ENCODE results near the gene NUP50. TPM values are rescaled to one million over a fixed set of nuclear protein-coding genes. Genes with fewer than 3 reads are reported as not detected.

The NUP50 gene
- total RNA-seq, 4 donors from 2014 or later, result 38.9 to 96.9 (median 72.0) TPM

- no peaks in the 10 kb centered on the region for H3K27me3 ChIP-seq
- peak overlapping the region in 1 of 4 donors; percentile 41 for H3K4me3 ChIP-seq
- TF ChIP-seq POLR2A (IDR thresholded peaks at IDR 0.05), result no peak
- no peak for TF ChIP-seq EP300 (IDR thresholded peaks at IDR 0.05)
- no peak for TF ChIP-seq CTCF (IDR thresholded peaks at IDR 0.05)
- H3K4me1 ChIP-seq, result peaks cover 0 to 67% (median 38%) of the 10 kb centered on the region in 4 donors
- no peak for DNase-seq (ENCODE audit: low spot score in 2 of 2)
- WGBS, 2 donors, result 77 to 78% methylated on average over 8 of the region's 8 CpGs
- peak overlapping the region in 2 of 4 donors; percentile 81 to 90 for H3K27ac ChIP-seq
- H3K9me3 ChIP-seq, result no peaks in the 10 kb centered on the region
- peaks cover 0 to 7% (median 0%) of the 10 kb centered on the region in 3 donors for H3K36me3 ChIP-seq
Observed at GRCh38 chr22:45211435-45211834, 47.7 kb downstream of the NUP50 start.

GRCh38 chr22:45211848-45212247, 48.1 kb downstream of the NUP50 start:
- Histone ChIP-seq H3K27me3 (no peaks in the 10 kb centered on the region), H3K27ac (peak overlapping the region in 3 of 4 donors; percentile 59 to 90 (median 81)), H3K9me3 (no peaks in the 10 kb centered on the region), H3K4me1 (peaks cover 0 to 70% (median 42%) of the 10 kb centered on the region in 4 donors), H3K36me3 (peaks cover 0 to 7% (median 0%) of the 10 kb centered on the region in 3 donors), H3K4me3 (peak overlapping the region; percentile 13 to 41 (median 24))
- TF ChIP-seq EP300 (IDR thresholded peaks at IDR 0.05) (no peak), POLR2A (IDR thresholded peaks at IDR 0.05) (no peak), CTCF (IDR thresholded peaks at IDR 0.05) (no peak)
- no peak for DNase-seq (ENCODE audit: low spot score in 2 of 2)
- WGBS, 2 donors, result 59 to 84% methylated on average over 14 to 18 of the region's 18 CpGs

GRCh38 chr22:45212306-45212709, 48.6 kb downstream of the NUP50 start:
- DNase-seq (ENCODE audit: low spot score in 2 of 2), result peak in 1 of 2 donors; percentile 44
- TF ChIP-seq CTCF (IDR thresholded peaks at IDR 0.05), result peak in 1 of 5 experiments; percentile 36
- no peak for TF ChIP-seq POLR2A (IDR thresholded peaks at IDR 0.05)
- peak in 1 of 2 donors; percentile 72 for TF ChIP-seq EP300 (IDR thresholded peaks at IDR 0.05)

GRCh38 chr22:45212992-45213751, 49.4 kb downstream of the NUP50 start:
- peak in 1 of 2 donors; percentile 55 for DNase-seq (ENCODE audit: low spot score in 2 of 2)
- 24 to 29% methylated on average over 17 to 22 of the region's 22 CpGs for WGBS, 2 donors
- H3K27ac ChIP-seq, result peak overlapping the region; percentile 59 to 90 (median 70)
- H3K36me3 ChIP-seq, result no peaks in the 10 kb centered on the region
- H3K4me3 ChIP-seq, result peak overlapping the region; percentile 13 to 41 (median 24)
- peaks cover 0 to 70% (median 42%) of the 10 kb centered on the region in 4 donors for H3K4me1 ChIP-seq
- H3K9me3 ChIP-seq, result no peaks in the 10 kb centered on the region
- H3K27me3 ChIP-seq, result no peaks in the 10 kb centered on the region
- no peak for TF ChIP-seq CTCF (IDR thresholded peaks at IDR 0.05)
- peak in 1 of 2 donors; percentile 9 for TF ChIP-seq POLR2A (IDR thresholded peaks at IDR 0.05)
- peak in 1 of 2 donors; percentile 11 for TF ChIP-seq EP300 (IDR thresholded peaks at IDR 0.05)

More at GRCh38 chr22:45212306-45212709, 48.6 kb downstream of the NUP50 start:
- Histone ChIP-seq H3K4me3 (peak overlapping the region; percentile 13 to 41 (median 24)), H3K9me3 (no peaks in the 10 kb centered on the region), H3K4me1 (peaks cover 0 to 70% (median 42%) of the 10 kb centered on the region in 4 donors), H3K27me3 (no peaks in the 10 kb centered on the region), H3K36me3 (peaks cover 0 to 7% (median 0%) of the 10 kb centered on the region in 3 donors), H3K27ac (peak overlapping the region; percentile 59 to 90 (median 70))
- 4 to 11% methylated on average over 13 of the region's 14 CpGs for WGBS, 2 donors
